Esophagus squamous epithelium (tissue), 4 donors: ENCODE results near the gene CD320.

Experiments used
- CTCF ChIP-seq, 6 experiments: fragments of 450-650 bp in 4 of 6; fragments of 200-600 bp in 2 of 6; sonication (generic) in 2 of 6; IDR thresholded peaks; one replicate each; pipeline ENCODE4 v1.5.1; 2016 to 2019; ENCODE audit warnings: antibody characterized with exemption in 6 of 6, mild to moderate bottlenecking in 4 of 6, moderate library complexity in 4 of 6
- POLR2A ChIP-seq, 4 donors: fragments of 450-650 bp; IDR thresholded peaks; one replicate each; pipeline ENCODE4 v1.6.1; 2017; ENCODE audit warnings: antibody characterized with exemption in 4 of 4, mild to moderate bottlenecking in 4 of 4, moderate library complexity in 3 of 4

- no peak for TF ChIP-seq CTCF (IDR thresholded peaks at IDR 0.05)
- no peak for TF ChIP-seq POLR2A (IDR thresholded peaks at IDR 0.05)
Measured at GRCh38 chr19:8261881-8262280, 46.3 kb downstream of the CD320 start.
